ENCODE results near the gene LRRK1.

DNA sequence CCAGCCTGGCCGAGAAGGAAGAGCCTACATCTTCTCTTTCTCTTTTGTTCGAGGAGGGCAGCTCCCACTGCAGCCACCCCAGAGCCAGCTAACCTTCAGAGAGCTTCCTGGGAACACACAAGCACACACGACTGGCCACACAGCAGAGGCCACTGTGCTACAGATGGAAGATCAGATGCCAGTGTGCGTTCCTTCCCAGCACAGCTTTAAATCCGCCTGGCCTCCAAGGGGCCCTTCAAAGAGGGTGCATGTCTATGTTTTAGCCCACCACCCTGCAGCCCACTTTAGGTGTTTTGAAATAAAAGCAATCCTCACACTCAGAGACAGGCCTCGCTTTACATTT is 27.2 kb upstream of the LRRK1 start:
- no peak for TF ChIP-seq CTCF (IDR thresholded peaks at IDR 0.05)
- no peak for TF ChIP-seq POLR2A (IDR thresholded peaks at IDR 0.05)

Data from esophagus squamous epithelium (tissue), 4 donors.